ENCODE measurements around the gene PTAFR. TPM values are rescaled to one million over a fixed set of nuclear protein-coding genes. Genes with fewer than 3 reads are reported as not detected.

Gene PTAFR, protein sequence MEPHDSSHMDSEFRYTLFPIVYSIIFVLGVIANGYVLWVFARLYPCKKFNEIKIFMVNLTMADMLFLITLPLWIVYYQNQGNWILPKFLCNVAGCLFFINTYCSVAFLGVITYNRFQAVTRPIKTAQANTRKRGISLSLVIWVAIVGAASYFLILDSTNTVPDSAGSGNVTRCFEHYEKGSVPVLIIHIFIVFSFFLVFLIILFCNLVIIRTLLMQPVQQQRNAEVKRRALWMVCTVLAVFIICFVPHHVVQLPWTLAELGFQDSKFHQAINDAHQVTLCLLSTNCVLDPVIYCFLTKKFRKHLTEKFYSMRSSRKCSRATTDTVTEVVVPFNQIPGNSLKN
- 0.04 TPM in 1 of 2 replicates, not detected in the other for total RNA-seq (2014; rRNA removed; shearing (Covaris generic))

DNA sequence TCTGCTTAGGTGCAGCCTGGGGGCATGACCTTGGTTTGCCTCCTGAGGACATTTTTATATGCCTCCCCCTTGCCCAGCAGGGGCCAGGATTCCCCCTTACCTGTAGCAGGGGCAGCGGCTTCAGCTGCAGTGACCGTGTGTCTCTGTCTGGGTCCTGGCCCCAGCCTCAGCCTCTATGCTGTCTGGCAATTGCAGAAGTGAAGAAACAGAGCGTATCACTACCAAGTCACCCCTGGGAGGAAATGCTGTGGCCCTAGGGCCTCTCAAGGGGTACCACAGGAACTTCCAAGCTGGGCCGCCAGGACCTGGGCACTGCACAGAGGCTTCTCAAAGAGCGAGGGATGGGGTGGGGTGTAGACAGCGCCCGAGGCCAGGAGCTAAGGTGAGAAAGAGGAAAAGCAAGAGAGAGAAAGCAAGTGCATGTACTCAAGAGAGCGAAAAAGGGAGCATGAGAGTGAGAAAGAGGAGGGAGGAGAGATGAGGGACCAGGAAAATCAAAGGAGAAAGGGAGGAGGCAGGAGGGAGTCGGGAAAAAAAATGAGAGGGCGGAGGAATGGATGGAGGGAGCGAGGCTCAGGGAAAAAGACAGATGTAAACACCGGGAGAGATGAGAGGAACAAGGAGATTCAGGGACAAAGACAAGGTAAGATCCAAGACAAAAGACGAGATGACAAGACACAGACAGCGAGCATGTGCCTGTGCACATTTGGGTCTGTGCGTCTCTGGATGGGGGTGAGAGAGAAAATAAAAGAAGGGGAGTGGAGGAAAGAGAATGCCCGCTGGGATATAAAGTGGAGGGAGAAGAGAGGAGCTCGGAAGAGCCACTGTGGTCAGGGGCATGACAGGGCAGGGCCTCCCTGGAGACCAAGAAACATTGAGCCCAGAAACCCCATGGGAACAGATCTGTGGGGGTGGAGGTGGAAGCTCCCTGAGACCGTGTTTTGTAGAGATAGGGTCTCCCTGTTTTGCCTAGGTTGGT is at the start of gene PTAFR:
Gene PTAFR, minus strand, starts transcription at position 199 of the 979 bp plus-strand sequence. CDS start 25,669 bp downstream, outside the sequence.
- no peak for DNase-seq (ENCODE audit: low spot score)

DNA sequence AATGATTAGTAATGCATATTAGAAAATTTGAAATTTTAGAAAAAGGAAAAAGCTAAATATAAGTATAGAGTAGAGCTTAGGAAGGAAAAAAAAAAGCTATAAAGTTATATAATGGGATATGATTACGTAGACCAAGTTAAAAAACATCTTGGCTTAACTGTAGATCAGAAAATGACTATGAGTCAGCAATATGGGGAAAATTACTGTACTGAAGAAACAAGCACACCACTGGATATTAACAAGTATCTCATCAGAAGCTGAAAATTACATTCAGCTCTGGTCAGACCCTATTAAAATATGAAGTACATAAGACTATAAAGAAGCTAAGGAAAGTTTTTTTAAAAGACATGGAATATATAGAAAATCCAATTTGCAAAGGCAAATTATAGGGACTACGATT is 36.8 kb upstream of the PTAFR start:
- no peak for DNase-seq (ENCODE audit: low spot score)

DNA sequence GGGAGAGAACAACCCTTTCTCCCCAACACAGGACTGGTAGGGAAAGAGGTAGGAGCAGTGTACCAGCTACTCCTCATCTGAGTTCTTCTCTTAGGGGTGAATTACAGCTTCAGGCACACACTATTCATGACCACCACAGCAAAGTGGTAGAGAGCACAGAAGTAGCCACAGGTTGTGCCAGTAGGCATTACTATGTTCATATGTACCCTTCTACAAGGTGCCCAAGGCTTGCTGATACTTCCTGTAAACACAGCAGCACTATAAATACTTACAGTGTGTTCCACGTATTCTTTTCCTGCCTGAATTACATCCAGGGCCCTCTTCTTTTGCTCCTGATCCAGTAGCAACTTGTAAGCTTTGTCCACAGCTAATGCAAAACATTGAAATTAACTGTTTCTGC is 33.2 kb upstream of the PTAFR start:
- DNase-seq (ENCODE audit: low spot score) = no peak

DNA sequence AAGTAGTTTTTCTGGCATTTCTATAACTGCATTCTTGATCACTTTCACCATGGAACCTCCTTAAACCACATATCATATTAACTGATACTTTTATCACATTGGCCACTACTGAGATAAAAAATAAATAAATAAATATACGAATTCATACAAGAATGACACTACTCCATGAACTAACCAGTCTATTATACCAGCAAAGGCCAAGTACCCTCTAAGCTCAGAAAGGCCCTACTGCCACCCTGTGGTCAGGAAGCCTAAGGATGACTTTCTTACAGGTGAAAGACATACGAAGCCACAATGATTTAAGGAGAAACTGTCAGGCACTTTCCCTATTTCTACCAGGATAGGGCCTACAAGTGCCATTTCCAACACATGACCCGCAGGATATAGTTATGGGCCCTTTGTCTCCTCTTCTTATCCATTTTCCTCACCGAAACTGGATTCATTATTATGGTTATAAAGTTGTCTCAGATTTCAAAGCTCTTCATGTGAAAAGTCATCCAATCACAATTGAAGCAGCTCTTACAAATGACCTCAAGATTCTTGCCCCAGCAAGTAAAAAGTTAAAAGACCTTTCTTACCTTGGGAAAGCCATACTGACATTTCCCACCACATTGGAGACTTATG is 32.4 kb upstream of the PTAFR start:
- DNase-seq (ENCODE audit: low spot score) = peak; percentile 61

DNA sequence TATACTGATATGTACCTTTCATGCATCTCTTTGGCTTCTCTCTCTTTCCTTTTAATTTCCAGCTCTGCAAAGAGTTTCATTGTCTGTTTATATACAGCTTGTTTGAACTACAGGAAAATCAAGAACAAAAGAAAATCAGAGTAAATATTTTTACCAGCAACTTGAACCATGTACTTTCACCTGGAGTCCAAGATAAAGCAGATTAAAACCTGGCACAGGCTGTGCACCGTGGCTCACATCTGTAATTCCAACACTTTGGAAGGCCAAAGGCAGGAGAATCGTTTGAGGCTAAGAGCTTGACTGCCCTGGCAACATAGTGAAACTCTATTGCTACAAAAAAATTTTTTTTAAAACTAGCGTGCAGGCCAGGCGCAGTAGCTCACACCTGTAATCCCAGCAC is 28.8 kb upstream of the PTAFR start:
- no peak for DNase-seq (ENCODE audit: low spot score)

DNA sequence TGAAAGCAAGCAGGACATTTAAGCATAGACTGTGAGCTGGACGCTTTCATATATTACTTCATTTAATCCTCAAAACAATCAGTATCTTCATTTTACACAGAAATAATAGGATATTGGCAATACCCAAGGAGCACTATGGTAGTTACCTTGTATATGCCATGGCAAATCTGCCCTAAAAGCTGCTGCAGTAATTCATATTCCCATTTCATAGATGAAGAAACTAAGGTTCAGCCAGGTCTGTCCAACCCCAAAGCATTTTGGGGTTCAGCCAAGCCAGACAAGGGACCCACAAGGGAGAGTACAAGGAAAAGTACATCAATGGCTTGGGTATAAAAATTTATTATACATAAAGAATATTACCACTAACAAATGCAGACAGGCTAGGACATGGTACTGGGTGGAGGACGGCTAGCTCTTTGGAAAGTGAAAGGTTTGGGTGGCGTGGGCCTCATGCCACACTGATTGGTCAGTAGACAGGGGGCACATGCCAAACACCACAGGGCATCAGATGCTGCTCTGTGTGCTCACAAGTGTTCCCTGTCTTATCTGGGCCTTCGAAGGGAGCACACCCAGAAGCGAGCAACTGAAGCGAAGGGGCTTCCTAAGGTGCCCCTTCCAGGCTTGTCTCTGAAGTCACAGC is 23.9 kb upstream of the PTAFR start:
- no peak for DNase-seq (ENCODE audit: low spot score)

DNA sequence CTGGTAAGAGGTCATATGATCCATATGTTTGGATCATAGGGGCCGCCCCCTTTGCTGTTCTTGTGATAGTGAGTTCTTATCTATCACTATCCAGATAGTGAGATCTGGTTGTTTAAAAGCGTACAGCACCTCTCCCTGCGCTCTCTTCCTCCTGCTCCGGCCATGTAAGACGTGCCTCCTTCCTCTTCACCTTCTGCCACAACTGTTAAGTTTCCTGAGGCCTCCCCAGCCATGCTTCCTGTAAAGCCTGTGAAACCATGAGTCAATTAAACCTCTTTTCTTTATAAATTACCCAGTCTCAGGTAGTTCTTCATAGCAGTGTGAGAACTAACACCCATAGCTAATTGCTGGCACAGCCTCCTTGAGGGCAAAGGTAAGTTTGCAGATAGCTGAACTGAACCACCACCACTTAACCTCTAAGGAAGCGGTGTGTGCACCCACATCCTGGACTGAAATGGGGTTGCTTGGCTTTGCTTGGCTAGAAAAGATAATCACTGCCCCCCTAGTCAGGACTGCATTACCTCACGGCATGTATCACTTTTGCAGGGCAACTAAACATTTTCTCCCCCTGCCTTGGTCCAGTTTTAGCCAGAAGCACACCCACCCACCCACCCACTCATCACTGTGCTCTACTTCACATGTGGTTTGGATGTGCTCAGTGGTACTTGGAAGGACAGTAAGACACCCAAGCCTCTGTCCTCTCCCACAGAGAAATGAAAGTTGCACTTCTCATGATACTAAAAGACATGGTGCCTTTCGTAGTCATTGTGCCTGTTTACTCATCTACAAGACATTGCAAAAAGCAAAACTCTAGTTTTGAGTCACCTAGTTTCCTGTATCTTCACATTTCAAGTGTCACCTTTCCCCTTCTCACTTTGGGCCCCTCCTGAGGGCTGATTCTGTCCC is 23.1 kb upstream of the PTAFR start:
- DNase-seq (ENCODE audit: low spot score) = no peak

DNA sequence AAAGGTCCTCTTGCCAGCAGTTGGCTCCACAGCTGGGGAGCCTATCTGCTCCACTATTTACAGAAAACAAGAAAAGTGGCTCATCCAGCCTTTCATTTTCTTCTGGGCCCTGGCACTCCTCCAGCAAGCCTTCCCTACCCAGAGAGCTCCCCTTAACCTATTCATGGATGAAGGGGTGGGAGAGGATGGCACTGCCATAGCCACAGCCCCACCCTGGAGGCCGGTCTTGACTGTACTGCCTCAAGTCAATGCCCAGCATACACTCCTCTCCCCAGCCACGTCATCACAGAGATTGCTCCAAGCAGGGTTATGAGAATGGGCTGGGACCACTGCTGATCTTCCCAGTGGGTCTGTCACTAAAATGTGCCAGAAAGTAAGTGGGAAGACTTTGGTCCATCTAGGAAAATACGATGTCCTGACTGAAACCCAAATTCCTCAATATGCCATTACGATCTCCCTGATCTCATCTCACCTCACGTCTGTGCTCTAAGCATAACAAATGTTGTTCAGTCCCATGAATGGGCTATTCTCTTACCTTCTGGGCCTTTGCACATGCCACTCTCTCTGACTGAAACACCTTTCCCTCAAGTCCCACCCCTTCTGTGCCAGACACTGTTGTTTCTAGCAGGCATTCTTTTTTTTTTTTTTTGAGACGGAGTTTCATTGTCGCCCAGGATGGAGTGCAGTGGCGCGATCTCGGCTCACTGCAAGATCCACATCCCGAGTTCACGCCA is 21.4 kb upstream of the PTAFR start:
- DNase-seq (ENCODE audit: low spot score) = no peak

DNA sequence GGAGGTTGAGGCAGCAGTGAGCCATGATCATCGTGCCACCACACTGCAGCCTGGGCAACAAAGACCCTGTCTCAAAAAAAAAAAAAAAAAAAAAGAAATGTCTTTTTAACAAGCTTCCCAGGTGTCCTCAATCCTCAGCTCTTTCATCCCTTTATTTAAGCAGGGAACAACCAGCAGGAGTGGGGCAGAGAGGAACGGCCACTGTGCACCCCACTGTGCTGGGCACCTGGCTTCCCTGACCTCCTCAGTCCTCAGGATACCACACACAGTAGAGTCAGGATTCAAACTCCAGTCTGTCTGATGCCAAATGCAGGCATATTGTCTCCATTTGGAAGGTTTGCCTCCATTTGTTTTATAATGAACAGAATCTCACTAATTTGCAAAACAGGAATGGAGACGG is 19.8 kb upstream of the PTAFR start:
- no peak for DNase-seq (ENCODE audit: low spot score)

DNA sequence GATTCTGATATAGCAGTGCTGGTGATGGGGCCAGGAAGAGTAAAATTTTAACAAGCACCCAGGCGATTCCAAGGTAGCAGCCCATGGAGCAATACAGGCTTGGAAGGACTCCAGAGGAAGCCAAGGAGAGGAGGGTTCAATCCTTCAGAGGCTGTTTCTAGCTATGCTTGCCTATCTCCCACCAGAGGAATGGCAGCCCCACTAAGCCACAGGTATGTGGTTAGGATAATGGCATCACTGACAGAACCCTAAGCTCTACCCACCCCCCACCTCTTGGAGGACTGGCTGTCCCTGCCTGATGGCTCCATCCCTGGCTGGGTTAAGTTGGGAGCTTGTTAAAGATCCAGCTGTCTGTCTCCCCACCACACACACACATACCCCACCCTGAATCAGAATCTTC is 19.3 kb upstream of the PTAFR start:
- no peak for DNase-seq (ENCODE audit: low spot score)

DNA sequence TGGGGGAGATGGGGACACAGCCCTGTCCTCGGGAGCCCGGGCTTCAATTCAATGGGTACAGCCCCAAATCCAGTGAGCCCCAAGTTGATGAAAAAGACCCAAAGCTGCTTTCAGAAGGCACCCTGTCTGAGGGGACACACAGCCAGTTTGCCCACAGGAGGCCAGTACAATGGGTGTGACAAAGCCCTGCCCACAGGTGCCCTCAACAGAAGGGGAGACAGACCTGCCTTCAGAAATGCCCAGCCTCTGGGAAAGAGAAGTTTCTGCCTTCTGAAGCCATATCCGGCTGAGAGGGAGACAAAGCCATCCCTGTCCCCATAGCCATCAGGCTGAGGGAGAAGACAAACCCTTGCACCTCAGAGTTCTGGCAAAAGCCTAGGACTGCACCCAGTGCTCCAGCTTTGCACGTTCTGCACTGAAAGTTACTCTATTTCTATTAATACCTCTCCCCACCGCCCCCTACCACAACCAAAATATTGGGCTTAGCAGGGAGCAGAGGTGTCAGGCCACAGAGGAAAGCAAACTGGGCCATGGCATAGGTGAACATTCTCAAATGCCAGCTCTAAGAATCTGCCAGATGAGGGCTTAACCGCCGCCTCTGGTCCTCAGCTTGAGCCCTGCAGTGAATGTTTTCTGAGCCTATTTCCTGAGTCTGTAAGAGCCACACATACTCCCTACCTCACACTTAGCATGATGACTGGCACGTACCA is 18.0 kb upstream of the PTAFR start:
- DNase-seq (ENCODE audit: low spot score) = no peak

DNA sequence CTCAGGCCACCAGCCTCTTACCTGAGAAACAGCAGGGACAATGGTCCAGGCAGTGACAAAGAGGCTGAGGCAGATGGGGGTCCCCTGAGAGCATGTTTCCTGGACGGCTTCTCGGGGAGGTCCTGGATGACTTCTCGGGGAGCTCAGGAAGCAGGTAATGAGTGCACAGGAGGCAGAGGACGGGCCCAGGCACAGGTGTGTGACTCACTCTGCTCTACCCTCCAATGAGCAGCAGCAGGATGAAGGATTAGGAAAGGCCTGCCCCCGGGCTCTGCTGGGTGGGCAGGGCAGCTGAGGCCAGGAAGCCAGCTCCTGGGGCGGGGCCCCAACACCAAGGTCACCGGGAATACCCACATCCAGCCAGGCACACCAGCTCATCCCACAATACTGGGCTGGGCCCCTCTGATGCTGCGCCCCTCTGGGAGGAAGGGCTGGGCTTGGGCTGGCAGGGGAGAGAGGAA is 17.2 kb upstream of the PTAFR start:
- no peak for DNase-seq (ENCODE audit: low spot score)

DNA sequence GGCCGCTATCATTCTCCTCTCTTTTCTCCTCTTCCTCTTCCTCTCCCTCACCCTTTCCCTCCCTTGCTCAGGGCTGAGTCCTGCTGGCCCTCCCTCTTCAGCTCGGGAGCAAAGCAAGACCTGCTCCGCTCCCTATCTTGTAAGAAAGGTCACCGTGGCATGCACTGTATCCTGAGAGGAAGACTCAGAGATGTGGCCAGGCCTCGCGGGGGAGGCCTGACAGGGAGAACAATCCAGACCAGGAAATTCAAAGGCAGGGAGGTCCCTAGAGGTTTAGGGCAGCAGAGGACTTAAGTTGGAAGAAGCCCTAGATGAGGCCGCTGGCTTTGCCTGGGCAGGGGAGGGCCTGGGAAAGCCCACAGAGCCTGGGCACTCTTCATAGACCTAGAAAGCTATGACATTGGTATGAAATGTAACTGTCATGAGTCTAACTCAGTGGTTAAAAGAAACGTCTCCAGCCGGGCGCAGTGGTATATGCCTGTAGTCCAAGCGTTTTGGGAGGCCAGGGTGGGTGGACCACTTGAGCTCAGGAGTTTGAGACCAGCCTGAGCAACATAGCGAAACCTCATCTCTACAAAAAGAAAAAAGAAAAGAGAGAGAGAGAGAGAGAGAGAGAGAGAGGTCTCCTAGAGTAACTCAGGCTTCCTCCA is 14.6 kb upstream of the PTAFR start:
- no peak for DNase-seq (ENCODE audit: low spot score)

DNA sequence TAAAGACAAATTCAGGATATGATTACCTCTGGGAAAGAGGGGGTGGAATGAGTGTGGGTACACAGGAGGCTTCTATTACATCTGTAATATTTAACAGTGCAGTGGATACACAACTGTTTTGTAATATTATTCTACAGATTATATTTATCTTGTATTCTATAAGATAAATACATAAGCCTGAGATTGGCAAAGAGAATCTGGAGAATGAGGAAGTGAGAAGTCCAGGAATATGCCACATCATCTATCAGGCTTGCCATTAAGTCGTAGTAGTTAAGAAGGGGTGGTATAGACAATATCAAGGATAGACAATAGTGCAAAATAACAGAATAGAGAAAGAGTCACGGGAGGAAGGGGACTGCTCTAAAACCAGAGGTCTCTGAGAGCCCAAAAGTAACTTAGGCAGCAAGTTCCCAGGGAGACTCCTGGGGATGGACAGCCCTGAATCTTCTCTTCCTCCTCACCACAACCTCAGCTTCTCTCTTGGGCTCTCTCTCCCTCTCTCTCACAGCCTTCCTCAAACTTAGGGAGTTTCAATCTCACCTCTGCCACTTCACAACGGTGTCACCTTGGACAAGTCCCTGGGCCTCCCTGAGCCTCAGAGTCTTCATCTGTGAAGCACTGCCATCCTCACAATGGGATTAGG is 14.0 kb upstream of the PTAFR start:
- no peak for DNase-seq (ENCODE audit: low spot score)

DNA sequence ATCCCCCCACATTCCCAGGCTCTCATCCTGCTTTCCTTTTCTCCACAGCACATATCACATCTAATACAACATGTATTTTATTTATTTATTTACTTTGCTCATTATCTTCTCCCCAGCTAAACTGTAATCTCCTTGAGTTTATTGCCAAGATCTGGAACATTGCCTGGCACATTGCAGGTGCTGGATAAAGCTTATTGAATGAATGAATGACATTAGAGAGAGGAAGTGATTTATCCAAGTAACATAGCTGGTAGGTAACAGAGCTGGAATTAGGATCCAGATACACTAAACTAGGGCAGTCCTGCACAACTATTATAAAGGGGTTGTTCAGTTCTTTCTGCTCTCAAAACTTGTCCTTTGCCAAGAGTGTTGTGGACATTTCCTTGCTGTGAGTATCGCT is 8.6 kb upstream of the PTAFR start:
- no peak for DNase-seq (ENCODE audit: low spot score)

DNA sequence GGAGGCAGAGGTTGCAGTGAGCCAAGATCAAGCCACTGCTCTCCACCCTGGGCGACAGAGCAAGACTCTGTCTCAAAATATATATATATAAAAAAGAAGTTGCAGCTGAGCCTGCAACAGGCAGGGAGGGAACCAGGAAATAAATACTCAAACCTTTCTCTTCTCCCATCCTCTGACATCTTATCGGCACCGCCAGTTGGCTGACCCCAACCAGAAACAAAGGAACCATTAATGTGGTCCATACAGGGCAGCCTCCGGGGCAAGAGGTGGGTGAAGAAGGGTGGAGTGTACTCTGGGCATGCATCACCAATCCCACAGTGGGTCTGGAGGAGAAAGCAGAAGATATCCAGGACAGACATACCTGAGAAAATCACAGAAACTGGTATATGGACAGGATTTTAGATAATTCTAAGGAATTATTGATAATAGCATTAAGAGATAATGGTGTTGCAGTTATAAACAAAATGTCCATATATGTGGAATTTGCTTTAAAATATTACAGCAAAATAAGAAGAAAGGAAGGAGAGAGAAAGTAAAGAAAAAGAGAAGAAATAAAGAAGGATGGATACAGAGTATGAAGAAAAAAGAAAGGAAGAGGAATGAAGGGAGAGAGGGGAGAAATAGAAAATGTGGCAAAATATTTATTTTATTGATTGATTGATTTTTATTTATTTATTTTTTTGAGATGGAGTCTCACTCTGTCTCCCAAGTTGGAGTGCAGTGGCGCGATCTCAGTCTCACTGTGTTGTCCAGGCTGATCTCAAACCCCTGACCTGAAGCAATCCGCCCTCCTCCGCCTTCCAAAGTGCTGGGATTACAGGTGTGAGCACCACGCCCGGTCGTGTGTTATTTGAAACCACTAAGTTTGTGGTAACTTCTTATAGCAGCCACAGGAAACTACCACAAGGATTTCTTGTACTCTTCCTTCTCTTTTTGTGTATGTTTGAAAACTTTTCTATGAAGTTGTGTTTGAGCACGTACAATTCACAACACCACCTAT is 4.1 kb upstream of the PTAFR start:
- no peak for DNase-seq (ENCODE audit: low spot score)

Measured in H4 (cell line).